Germinal center (tissue), 1 donor: ENCODE data around the gene ANKRD11.
"Not testable (repeated sequence)": the region's sequence is repeated elsewhere in the genome, so short reads cannot be mapped to it uniquely, and the experiment has no call there.

ENCODE experiments used
- DNase-seq: peaks from one replicate; pipeline ENCODE4 v3.0.0; 2012; ENCODE audit warnings: mixed read lengths, low spot score

Gene ANKRD11

DNA sequence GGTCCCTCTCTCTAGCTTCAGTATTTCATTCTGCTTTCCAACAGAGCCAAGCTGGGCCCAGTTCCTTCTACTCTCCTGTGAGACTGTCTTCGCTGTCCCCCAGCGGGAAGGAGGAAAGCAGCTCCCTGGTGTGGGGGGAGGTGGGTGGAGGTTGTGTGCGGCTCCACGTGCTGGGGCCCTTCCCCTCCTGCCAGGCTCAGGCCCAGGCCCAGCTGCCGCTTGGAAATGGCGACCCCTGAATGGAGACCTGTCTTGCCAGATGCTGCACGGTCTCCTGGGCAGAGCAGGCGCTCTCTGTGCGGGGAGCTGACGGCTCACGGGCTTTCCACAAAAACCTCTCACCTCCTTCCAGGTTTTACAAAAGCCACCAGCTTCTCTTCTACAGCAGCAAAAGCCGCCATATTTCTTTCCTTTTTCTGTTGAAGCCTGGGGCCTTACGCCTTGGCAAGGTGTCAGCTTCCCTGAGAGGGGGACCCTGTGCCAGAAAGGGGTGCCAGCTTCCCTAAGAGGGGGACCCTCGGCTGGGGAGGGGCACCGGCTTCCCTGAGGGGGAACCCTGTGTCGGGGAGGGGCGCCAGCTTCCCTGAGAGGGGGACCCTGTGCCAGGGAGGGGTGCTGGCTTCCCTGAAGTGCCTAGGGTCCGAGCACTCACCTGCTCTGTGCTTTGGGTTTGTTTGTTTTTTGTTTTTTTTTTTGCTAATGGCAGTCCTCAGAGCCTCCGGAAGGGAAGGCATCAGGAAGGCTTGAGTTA, 225.4 kb downstream of the ANKRD11 start:
- DNase-seq: no peak

DNA sequence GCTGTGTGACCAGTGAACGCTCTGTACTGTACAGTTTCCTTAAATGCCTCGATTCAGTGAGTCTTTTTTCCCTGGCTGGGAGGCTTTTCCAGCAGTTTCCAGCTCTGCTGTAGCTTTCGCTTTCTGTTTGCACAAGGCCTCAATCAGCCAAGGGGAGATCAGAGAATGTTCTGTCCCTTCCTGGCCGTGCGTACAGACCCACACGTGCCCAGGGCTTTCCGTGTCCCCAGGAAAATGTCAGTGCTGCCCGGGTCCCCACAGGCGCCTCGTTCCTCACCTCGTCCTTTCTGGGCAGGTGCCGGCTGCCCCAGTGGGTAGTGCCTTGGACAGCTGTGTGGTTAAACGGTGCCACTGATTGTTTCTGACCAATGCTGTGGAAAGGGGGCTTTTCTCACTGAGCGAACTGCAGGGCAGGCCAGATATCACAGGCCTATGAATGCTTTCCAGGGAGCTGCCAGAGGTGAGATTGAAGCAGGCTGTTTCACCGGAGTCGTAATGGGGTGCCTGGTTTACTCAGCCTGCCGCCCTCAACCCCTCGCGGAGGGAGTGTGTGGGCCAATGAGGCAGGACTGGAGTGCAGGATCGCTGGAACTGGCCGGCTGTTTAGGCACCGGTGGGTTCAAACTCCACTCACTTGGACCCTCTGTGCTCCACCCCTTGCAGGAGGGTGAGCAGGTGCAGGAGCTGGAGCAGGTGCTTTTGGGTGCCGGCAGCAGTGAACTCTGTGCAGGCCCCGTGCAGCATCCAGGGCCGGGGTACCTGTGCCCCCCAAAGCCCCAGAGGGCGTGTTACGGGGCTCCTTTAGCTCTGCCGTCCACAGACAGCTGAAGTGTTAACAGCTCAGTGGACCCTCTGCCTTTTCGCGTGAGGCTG, 228.4 kb downstream of the ANKRD11 start:
- DNase-seq: no peak

DNA sequence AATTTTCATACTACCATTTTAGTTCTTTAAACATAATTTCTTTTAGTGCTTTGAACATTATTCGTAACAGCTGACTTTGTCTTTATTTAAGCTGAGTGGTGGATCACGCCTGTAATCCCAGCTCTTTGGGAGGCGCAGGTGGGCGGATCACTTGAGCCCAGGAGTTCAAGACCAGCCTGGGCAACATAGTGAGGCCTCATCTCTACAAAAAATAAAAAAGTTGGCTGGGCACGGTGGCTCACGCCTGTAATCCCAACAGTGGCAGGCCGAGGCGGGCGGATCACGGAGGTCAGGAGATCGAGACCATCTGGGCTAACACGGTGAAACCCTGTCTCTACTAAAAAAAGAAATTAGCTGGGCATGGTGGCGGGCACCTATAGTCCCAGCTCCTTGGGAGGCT, 230.5 kb downstream of the ANKRD11 start:
- not testable (repeated sequence) for DNase-seq

DNA sequence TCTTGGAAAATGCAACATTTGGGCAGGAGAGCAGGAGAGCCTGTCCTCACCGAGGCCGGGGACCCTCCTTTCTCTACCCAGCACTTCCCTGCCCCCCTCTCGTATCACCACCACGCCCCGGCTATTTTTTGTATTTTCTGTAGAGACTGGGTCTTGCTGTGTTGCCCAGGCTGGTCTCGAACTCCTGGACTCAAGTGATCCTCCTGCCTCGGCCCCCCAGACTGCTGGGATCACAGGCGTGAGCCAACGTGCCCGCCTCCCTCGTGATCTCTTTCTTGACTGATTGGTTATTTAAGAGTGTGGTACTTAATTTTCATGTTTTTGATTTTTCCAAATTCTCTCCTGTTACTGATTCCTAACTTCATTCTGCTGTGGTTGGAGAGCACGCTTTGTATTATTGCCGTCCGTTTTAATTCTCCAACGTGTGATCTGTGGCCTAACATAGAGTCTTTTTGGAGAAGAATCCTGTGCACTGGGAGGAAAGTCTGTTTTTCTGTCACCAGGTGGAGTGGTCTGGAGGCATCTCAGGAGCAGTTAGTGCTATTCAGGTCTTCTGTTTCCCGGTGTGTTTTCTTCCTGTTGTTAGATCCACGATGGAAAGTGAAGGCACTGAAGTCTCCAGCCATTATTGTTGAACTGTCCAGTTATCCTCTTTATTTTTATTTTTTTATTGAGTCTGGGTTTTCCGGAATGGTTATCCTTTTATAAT, 232.4 kb downstream of the ANKRD11 start:
- no peak for DNase-seq

DNA sequence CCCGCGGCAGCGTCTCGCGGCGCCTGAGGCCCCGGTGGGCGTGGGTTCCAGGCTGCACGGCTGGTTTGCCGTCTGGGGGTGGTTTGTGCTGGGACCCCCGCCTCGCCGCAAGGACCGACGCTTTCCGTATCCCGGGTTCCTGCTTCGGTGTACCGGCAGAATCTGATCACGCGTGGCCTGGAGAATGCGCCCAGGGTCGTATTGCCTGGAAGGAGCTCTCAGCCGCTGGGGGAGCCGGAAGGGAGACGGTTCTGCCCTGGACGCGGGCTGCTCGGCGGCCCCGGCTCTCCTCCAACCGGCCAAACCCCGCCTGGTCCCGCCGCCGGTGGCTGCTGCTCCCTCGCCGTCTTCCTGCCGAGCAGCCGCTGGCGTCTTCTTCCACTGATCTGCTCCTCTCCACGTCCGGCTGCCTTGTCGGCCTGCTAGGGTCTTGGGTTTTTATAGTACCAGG, 233.1 kb downstream of the ANKRD11 start:
- DNase-seq: no peak

DNA sequence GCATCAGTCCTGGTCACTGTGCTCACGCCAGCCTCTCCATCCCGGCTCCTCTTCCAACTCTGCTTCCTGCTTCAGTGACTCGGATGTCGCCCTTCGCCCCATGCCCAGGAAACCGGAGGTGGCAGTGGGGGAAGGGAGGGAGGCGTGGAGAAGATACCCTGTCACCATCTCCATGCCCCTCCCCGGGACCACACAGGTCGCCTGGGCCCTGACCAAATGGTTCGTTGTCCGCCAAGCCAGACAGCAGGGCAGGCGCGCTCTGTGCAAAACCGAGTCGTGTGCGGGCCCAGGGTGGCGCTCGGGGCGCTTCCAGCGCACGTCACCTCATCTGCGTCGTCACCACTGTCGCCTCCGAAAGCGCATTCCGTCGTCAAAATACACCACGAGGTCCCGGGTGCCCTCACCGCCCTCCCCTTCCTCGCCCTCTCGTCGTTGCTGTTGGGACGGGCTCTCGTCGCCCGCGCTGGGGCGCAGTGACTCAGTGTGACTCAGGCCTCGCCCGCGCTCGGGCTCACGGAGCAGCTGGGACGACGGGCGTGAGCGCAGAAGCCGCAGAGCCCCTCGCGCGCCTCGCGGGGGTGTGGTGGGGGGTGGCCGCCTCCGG, 233.6 kb downstream of the ANKRD11 start:
- DNase-seq: peak; percentile 22

DNA sequence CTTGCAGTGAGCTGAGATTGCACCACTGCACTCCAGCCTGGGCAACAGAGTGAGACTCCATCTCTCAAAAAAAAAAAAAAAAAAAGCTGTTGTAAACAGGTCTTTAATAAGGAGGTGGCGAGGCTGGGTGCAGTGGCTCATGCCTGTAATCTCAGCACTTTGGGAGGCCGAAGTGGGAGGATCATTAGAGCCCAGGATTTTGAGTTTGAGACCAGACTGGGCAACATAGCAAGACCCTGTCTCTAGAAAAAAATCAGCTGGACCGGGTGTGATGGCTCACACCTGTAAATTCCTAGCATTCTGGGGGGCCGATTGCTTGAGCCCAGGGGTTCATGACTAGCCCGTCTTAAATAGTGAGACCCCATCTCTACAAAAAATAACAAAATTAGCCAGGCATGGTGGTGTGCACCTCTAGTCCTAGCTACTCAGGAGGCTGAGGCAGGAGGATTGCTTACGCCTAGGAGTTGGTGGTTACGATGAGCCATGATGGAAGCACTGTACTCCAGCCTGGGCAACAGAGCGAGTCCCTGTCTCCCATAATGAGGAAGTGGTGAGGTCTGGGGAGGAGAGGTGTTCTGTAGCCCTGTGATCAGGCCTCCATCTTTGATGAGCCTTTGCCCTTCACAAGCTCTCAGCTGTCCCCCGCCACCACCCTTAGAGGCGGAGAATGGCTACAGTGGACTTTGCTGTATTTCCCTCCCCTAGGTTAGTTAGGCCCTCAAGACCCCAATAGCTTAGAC, 236.6 kb downstream of the ANKRD11 start:
- no peak for DNase-seq

DNA sequence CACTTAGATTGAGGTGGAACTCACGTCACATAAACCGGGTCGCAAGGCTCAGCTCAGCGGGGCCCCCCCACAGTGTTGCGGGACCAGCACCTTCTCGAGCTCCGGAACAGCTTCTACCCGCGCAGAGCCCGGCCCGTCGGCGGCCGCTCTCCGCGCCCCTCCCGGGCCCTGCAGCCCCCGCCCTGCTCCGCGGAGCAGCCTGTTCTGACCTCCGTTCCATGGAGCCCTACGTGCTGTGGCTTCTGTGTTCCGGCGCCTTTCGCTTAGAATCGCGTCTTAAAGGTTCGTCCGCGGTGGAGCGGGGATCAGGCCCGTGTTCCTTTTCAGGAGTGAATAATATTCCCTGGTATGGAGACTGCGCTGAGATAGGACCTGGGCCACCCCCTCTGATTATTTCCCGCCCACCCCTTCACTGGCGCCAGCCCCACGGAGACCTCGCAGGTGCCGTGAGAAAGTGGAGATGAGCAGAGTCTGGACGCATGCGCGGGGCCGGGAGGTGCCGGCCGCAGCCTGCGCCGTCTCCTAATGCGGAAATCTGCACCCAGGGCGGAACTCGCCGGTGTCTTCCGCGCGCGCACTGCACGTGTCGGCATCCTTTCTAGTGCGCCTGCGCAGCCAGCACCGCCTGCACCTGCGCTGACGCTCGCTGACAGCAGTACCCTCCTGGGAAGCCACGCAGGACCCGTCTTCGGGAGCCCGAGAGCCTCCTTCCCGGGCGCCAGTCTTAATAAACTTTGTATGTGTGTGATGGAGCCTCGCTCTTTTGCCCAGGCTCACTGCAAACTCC, 242.0 kb downstream of the ANKRD11 start:
- no peak for DNase-seq

DNA sequence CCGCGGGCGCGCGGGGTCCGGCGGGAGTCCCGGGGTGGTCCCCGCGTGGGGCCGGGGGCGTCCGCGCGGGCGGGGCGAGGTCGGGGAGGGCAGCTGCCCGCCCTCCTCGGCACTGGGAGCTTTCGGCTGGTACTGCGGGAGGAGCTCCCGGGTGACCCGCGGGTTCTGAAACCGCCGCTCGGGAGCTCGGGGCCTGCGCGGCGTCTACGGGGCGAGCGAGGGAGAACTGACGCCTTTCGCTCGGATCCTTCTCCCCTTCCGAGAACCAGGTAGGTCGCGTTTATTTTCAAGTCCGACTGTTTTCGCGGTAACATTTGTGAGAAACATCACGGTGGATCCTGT, 242.7 kb downstream of the ANKRD11 start:
- DNase-seq: not testable (repeated sequence)

DNA sequence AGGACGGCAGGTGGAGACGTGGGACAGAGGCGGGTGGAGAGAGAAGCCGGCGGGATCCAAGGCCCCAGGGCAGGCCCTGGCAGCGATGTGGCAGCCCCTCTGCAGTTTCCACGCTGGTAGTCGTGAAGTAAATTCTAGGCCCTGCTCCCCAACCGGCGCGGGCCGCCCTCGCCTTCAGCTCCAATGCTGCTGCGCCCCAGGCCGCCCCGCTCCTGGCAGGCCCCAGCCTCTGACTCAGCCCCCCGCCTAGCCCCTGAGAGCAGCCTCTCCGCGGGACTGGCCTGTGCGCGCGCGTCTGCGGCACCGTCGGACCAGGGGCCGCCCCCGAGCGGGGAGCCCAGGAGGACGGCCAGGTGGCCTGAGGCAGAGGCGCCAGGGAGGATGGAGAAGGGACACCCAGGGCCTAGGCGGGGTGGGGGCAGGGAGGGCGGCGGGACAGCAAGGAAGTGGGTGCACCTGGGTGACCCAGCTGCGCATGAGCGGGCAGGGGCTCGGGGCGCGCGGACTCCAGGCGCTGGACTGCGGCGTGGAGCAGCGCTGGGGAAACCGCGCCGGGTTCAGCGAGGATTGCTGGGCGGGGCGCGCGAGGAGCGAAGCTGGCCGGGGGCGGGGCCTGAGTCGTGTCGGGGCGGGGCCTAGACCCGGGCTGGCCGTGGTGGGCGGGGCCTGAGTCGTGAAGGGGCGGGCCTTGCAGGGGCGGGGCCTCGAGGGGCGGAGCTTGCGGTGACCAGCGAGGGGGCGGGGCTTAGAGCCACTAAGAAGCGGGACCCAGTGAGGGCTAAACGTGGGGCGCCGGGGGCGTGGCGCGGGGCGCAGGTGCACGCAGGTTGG, 243.2 kb downstream of the ANKRD11 start:
- DNase-seq: peak; percentile 98

DNA sequence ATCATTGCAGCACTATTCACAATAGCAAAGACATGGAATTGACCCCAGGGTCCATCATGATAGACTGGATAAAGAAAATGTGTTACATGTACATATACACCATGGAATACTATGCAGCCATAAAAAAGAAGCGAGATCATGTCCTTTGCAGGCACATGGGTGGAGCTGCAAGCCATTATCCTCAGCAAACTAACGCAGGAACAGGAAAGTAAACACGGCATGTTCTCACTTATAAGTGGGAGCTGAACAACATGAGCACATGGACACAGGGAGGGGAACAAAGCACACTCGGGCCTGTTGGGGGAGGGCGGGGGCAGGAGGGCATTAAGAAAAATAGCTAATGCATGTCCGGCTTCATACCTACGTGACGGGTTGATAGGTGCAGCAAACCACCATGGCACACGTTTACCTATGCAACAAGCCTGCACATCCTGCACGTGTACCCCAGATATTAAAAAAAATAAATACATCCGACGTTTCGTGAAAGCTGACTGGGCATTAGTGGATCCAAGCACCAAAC, 243.9 kb downstream of the ANKRD11 start:
- DNase-seq: no peak

DNA sequence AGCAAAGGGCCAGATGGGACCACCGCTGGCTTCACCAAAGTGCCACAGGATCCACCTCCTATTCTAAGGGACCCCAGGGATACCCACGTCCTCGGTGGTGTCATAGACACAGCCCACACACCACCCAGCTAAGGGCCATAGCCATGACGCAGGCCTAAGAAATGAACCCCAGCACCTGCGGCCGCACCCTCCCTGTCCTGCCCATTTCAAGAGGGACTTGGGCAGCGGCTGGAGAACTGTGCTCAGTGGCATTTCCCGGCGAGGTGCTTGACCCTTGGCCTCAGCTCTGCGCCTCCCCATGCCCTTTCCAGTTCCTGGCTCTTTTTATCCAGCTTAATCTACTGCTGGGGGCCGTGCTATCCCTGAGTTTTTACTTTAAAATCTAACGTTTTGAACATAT, 245.6 kb downstream of the ANKRD11 start:
- no peak for DNase-seq

DNA sequence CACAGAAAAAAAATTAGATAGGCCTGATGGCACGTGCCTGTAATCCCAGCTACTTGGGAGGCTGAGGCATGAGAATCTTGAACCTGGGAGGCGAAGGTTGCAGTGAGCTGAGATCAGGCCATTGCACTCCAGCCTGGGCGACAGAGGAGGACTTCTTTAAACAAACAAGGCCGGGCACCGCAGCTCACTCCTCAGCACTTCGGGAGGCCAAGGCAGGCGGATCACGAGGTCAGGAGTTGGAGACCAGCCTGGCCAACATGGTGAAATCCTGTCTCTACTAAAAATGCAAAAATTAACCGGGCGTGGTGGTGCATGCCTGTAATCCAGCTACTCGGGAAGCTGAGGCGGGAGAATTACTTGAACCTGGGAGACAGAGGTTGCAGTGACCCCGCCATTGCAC, 246.1 kb downstream of the ANKRD11 start:
- not testable (repeated sequence) for DNase-seq

DNA sequence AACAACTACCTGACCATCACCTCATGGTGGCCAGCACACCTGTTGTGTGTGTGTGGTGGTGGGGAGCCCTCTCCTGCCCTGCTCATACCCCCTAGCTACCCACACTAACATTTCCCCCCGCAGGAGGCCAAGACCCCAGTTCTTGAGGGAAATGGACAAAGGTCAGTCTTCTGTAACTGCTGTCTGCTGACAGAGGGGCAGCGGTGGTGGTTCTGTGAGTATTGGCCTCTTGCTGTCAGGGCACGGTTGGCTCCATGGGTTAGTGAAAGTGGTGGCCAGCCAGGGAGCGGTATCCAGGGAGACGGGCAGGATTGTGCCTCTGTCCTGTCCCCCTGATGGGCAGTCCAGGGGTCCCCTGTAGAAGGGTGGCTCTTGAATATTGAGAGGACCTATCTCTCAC, 246.7 kb downstream of the ANKRD11 start:
- DNase-seq: no peak

DNA sequence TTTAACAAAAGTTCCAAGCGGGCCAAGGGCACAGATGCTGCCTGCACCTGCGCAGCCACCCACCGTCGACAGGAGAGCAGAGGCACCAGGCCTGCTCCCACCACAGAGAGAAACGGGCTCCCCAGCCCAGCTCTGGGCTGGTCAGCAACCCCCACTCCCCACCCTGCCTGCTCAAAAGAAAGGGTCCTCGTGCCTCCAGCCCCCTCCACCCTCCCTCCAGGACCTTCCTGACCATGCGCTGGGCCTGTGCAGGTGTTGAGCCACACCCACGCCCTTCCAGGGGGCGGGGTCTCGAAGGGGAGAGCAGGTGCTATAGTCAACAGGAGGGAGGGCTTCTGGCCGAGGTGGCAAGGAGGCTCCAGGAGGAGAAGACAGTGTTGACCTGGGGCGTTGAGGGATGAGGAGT, 247.6 kb downstream of the ANKRD11 start:
- no peak for DNase-seq

DNA sequence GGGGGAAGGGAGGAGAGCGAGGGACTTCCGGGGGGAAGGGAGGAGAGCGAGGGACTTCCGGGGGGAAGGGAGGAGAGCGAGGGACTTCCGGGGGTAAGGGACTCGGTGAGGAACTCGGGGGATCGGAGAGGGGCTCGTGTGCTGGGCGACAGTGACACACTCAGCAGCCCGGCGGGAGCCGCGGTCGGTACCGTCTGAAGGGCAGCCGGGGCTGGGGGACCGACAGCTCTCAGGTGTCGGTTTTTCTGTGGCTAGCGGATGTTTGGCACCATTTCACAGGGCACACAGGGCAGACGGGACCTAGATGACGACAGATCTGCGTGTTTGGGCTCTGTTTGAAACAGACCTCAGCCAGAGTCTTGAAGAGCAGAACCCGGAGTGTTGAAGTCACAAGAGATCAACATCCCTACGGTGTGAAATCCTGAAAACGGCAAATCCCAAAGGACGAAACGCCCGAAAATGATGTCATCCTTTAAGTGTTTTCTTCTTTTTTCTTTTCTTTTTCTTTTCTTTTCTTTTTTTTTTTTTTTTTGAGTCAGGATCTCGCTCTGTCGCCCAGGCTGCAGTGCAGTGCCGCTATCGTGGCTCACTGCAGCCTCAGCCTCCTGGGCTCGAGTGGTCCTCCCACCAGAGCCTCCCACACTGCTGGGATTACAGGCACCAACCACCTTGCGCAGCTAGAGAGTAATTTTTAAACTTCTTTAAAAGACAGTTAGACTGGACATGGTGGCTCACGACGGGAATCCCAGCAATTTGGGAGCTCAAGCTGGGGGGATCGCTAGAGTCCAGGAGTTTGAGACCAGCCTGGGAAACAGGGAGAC, 249.0 kb downstream of the ANKRD11 start:
- DNase-seq: peak; percentile 76

DNA sequence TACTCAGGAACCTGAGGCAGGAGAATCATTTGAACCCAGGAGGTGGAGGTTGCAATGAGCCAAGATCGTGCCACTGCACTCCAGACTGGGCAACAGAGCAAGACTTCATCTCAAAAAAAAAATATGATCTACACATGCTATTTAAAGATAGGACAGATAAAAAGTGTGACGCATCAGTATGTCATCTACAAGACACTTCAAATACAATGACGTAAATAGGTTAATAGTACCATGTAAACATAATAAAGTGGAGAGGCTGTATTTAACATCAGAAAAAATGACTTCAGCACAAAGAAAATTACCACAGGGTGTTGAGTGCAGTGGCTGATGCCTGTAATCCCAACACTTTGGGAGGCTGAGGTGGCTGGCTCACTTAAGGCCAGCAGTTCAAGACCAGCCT, 252.6 kb downstream of the ANKRD11 start:
- DNase-seq: no peak

DNA sequence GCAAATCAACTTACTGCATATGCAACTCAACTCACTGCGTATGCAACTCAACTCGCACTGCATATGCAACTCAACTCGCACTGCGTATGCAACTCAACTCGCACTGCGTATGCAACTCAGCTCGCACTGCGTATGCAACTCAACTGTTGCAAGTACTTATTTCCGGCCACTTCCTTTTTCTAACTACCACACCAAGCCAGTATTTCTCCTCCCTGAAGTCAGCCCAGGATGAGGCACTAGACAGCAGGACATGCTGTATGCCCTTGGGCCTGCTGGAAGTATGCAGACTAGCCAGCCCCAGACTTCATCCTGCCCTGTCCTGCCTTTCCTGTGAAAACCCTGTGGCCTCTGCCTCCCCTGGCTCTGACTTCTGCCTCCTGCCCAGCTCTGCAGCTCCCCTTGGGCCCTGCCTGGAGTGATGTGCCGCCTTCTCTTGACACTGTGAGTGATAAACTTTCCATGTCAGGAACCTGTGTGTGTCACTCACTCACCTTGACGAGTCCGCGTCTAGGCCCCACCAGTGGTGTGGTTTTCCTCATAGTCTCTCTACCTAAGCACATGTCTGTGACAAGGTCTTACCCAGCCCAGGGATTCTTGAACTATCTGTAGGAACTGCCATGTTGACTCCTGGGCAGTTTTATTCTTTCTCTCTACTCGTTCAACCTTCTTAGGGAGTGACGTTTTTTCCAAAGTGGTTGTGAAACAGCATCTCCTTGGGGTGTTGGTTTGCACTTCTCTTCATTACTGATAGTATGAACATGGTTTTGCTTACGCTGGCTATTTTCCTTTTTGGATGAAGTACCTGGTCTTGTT, 256.5 kb downstream of the ANKRD11 start:
- no peak for DNase-seq
